GM23338 (cell line): Measurements from ENCODE around the gene MDM4. TPM values are rescaled to one million over a fixed set of nuclear protein-coding genes. Genes with fewer than 3 reads are reported as not detected.

Source experiments
- ATAC-seq: fragments of 200-7000 bp; cut with Tn5 transposase; 3 replicates; pipeline ENCODE4 v1.9.1; 2020
- DNase-seq: peaks from one replicate; pipeline ENCODE4 v3.0.0-alpha.2; 2015; ENCODE audit warnings: low spot score
- H2AFZ ChIP-seq: fragments of 200-600 bp; sonication (generic); 2 replicates; pipeline ENCODE4 v1.8.0; 2016; ENCODE audit warnings: antibody characterized with exemption, mild to moderate bottlenecking, moderate library complexity
- H3F3A ChIP-seq: fragments of 200-600 bp; sonication (generic); replicated peaks from 2 replicates; pipeline ENCODE4 v1.8.0; 2017; ENCODE audit warnings: antibody characterized with exemption, mixed run types, low read depth
- H3K27ac ChIP-seq: fragments of 200-600 bp; sonication (generic); 2 replicates; pipeline ENCODE4 v1.6.1; 2016; ENCODE audit warnings: low read depth
- H3K27me3 ChIP-seq: fragments of 200-600 bp; sonication (generic); 2 replicates; pipeline ENCODE4 v1.8.0; 2016; ENCODE audit warnings: mild to moderate bottlenecking, mixed run types, moderate library complexity; ENCODE audit not compliant: insufficient read depth
- H3K36me3 ChIP-seq: fragments of 200-600 bp; sonication (generic); 2 replicates; pipeline ENCODE4 v1.8.0; 2016; ENCODE audit warnings: mild to moderate bottlenecking; ENCODE audit not compliant: insufficient read depth
- H3K4me1 ChIP-seq: fragments of 200-600 bp; sonication (generic); 2 replicates; pipeline ENCODE4 v1.8.0; 2016; ENCODE audit warnings: mild to moderate bottlenecking, moderate library complexity; ENCODE audit not compliant: insufficient read depth
- H3K4me2 ChIP-seq: fragments of 200-600 bp; sonication (generic); 2 replicates; pipeline ENCODE4 v1.7.1; 2017; ENCODE audit warnings: mixed run types
- H3K4me3 ChIP-seq: fragments of 200-600 bp; sonication (generic); 2 replicates; pipeline ENCODE4 v1.6.1; 2016; ENCODE audit warnings: mixed run types
- H3K79me2 ChIP-seq: fragments of 200-600 bp; sonication (generic); replicated peaks from 2 replicates; pipeline ENCODE4 v1.8.0; 2017; ENCODE audit warnings: mild to moderate bottlenecking; ENCODE audit not compliant: insufficient read depth
- H3K9me2 ChIP-seq: fragments of 200-600 bp; sonication (generic); 2 replicates; pipeline ENCODE4 v1.8.0; 2017; ENCODE audit not compliant: insufficient read depth
- H4K20me1 ChIP-seq: fragments of 200-600 bp; sonication (generic); replicated peaks from 2 replicates; pipeline ENCODE4 v1.8.0; 2017; ENCODE audit warnings: mild to moderate bottlenecking; ENCODE audit not compliant: insufficient read depth
- H3K27ac Mint-ChIP-seq: 2 replicates; pipeline ENCODE4 v1.8.0; 2020; ENCODE audit warnings: inconsistent platforms, mild to moderate bottlenecking, moderate library complexity, mixed read lengths
- H3K27me3 Mint-ChIP-seq: 3 replicates; pipeline ENCODE4 v1.8.0; 2022; ENCODE audit warnings: low read depth, mild to moderate bottlenecking, moderate library complexity, mixed read lengths, inconsistent platforms; ENCODE audit not compliant: insufficient read depth, poor library complexity
- H3K36me3 Mint-ChIP-seq: 3 replicates; pipeline ENCODE4 v1.8.0; 2021; ENCODE audit warnings: low read depth, mild to moderate bottlenecking, inconsistent platforms, moderate library complexity, mixed read lengths
- H3K4me1 Mint-ChIP-seq: 3 replicates; pipeline ENCODE4 v1.8.0; 2020; ENCODE audit warnings: mild to moderate bottlenecking, inconsistent platforms, mixed read lengths
- H3K4me3 Mint-ChIP-seq: 3 replicates; pipeline ENCODE4 v1.8.0; 2021; ENCODE audit warnings: moderate library complexity, mild to moderate bottlenecking, inconsistent platforms, mixed read lengths
- H3K9me3 Mint-ChIP-seq: 3 replicates; pipeline ENCODE4 v1.8.0; 2020; ENCODE audit warnings: moderate library complexity, mild to moderate bottlenecking, inconsistent platforms, mixed read lengths
- CREB1 ChIP-seq: fragments of 250-450 bp; sonication (Bioruptor Pico); IDR thresholded peaks from 2 replicates; pipeline ENCODE4 v1.5.0; 2020; ENCODE audit warnings: low read depth, mild to moderate bottlenecking, moderate library complexity
- EZH2 ChIP-seq: fragments of 200-600 bp; sonication (generic); IDR thresholded peaks from one replicate; pipeline ENCODE4 v1.8.0; 2017; ENCODE audit warnings: antibody characterized with exemption, mild to moderate bottlenecking, low read depth; ENCODE audit not compliant: unreplicated experiment
- EZH2phosphoT487 ChIP-seq: fragments of 200-600 bp; sonication (generic); IDR thresholded peaks from one replicate; pipeline ENCODE4 v1.8.1; 2018; ENCODE audit warnings: antibody characterized with exemption; ENCODE audit not compliant: unreplicated experiment
- JUNB ChIP-seq: IDR thresholded peaks from one replicate; pipeline ENCODE4 v1.6.1; 2016; ENCODE audit warnings: antibody characterized with exemption; ENCODE audit not compliant: unreplicated experiment
- NANOG ChIP-seq: IDR thresholded peaks from 2 replicates; pipeline ENCODE4 v1.6.1; 2016; ENCODE audit warnings: antibody characterized with exemption, borderline replicate concordance
- POLR2AphosphoS5 ChIP-seq: IDR thresholded peaks from 2 replicates; pipeline ENCODE4 v1.6.1; 2016; ENCODE audit warnings: antibody characterized with exemption, low read depth
- REST ChIP-seq: IDR thresholded peaks from one replicate; pipeline ENCODE4 v1.6.1; 2018; ENCODE audit warnings: antibody characterized with exemption; ENCODE audit not compliant: unreplicated experiment
- STAT1 ChIP-seq: IDR thresholded peaks from one replicate; pipeline ENCODE4 v1.6.1; 2016; ENCODE audit warnings: antibody characterized with exemption; ENCODE audit not compliant: unreplicated experiment
- ZNF114 ChIP-seq: fragments of 250-450 bp; sonication (Bioruptor Pico); IDR thresholded peaks from 2 replicates; pipeline ENCODE4 v1.5.0; 2020; ENCODE audit warnings: mild to moderate bottlenecking, moderate library complexity
- ZNF331 ChIP-seq: fragments of 250-450 bp; sonication (Bioruptor Pico); IDR thresholded peaks from 2 replicates; pipeline ENCODE4 v1.5.0; 2020; ENCODE audit warnings: low read depth, mild to moderate bottlenecking, moderate library complexity
- ZNF462 ChIP-seq: fragments of 250-450 bp; sonication (Bioruptor Pico); IDR thresholded peaks from 2 replicates; pipeline ENCODE4 v1.5.0; 2020; ENCODE audit warnings: mild to moderate bottlenecking, moderate library complexity
- polyA plus RNA-seq: library from polyadenylated mRNA; unstranded; fragments of >200 nt; fragmentation: Nextera tagmentation; extraction: Ambion mirVana; gene quantifications from 2 replicates; pipeline ENCODE4 v1.2.1, GENCODE V29; 2016
- total RNA-seq: library from RNA; depleted of rRNA; stranded (reverse); fragments of >200 nt; shearing (Covaris generic); gene quantifications from 2 replicates; pipeline ENCODE4 v1.2.3, GENCODE V29; 2014
- TF ChIP-seq, protein P1 (sequence below), 2 experiments: fragments of 200-600 bp in 1 of 2; sonication (generic) in 1 of 2; conservative IDR thresholded peaks; 2 replicates each; pipeline versions ENCODE4 v1.5.1 to v1.6.1; 2016 to 2017; ENCODE audit warnings: antibody characterized with exemption in 2 of 2, low read depth in 2 of 2, mild to moderate bottlenecking in 2 of 2, moderate library complexity in 1 of 2
- TF ChIP-seq, protein P2 (sequence below): IDR thresholded peaks from 2 replicates; pipeline ENCODE4 v1.6.1; 2016; ENCODE audit warnings: antibody characterized with exemption

Gene MDM4
- total and polyA plus RNA-seq, 2 experiments from 2014 or later = 24.8 to 56.1 TPM

- TF ChIP-seq ZNF114 (CRISPR knock-in tag) = no peak
Observed at GRCh38 chr1:204509186-204509635, 7.0 kb upstream of the MDM4 start (continued).

- H3K4me3 Mint-ChIP-seq = no peak overlapping the region
- peaks cover 16% of the 10 kb centered on the region for H3K27me3 Mint-ChIP-seq
Observed at GRCh38 chr1:204511366-204511765, 4.8 kb upstream of the MDM4 start.

More at GRCh38 chr1:204511366-204511765, 4.8 kb upstream of the MDM4 start:
- H3K27me3 ChIP-seq = no peaks in the 10 kb centered on the region
- H3F3A ChIP-seq = no peaks in the 10 kb centered on the region
- H3K27ac ChIP-seq = no peak overlapping the region
- H3K36me3 ChIP-seq = no peaks in the 10 kb centered on the region
- no peak for TF ChIP-seq STAT1
- TF ChIP-seq EZH2 = no peak
- TF ChIP-seq JUNB = no peak
- TF ChIP-seq, protein P1, sequence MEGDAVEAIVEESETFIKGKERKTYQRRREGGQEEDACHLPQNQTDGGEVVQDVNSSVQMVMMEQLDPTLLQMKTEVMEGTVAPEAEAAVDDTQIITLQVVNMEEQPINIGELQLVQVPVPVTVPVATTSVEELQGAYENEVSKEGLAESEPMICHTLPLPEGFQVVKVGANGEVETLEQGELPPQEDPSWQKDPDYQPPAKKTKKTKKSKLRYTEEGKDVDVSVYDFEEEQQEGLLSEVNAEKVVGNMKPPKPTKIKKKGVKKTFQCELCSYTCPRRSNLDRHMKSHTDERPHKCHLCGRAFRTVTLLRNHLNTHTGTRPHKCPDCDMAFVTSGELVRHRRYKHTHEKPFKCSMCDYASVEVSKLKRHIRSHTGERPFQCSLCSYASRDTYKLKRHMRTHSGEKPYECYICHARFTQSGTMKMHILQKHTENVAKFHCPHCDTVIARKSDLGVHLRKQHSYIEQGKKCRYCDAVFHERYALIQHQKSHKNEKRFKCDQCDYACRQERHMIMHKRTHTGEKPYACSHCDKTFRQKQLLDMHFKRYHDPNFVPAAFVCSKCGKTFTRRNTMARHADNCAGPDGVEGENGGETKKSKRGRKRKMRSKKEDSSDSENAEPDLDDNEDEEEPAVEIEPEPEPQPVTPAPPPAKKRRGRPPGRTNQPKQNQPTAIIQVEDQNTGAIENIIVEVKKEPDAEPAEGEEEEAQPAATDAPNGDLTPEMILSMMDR (conservative IDR thresholded peaks at IDR 0.05; ENCODE audit: low read depth in 2 of 2) = no peak
- no peak for TF ChIP-seq EZH2phosphoT487
- no peak for TF ChIP-seq ZNF462 (CRISPR knock-in tag)
- no peak for TF ChIP-seq POLR2AphosphoS5
- no peak for TF ChIP-seq ZNF114 (CRISPR knock-in tag)
- TF ChIP-seq, protein P2, sequence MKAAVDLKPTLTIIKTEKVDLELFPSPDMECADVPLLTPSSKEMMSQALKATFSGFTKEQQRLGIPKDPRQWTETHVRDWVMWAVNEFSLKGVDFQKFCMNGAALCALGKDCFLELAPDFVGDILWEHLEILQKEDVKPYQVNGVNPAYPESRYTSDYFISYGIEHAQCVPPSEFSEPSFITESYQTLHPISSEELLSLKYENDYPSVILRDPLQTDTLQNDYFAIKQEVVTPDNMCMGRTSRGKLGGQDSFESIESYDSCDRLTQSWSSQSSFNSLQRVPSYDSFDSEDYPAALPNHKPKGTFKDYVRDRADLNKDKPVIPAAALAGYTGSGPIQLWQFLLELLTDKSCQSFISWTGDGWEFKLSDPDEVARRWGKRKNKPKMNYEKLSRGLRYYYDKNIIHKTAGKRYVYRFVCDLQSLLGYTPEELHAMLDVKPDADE = no peak
- TF ChIP-seq CREB1 (CRISPR knock-in tag) = no peak
- TF ChIP-seq REST = no peak
- no peak for TF ChIP-seq NANOG
- no peak for TF ChIP-seq ZNF331
- no peak overlapping the region for H3K4me3 ChIP-seq
- H3K9me2 ChIP-seq = no peaks in the 10 kb centered on the region
- no peaks in the 10 kb centered on the region for H4K20me1 ChIP-seq
- H3K4me1 Mint-ChIP-seq = no peaks in the 10 kb centered on the region
- H3K79me2 ChIP-seq = no peaks in the 10 kb centered on the region
- H3K4me2 ChIP-seq = no peak overlapping the region
- no peak overlapping the region for H3K27ac Mint-ChIP-seq
- no peak for ATAC-seq
- no peaks in the 10 kb centered on the region for H3K4me1 ChIP-seq
- no peak for DNase-seq
- H3K36me3 Mint-ChIP-seq = peaks cover under 1% of the 10 kb centered on the region; the same call in 2 of the 3 replicates
- H3K9me3 Mint-ChIP-seq = peaks cover 5% of the 10 kb centered on the region; the same call in 2 of the 3 replicates
- H2AFZ ChIP-seq = no peak overlapping the region
